Adrenal gland (tissue), 12 donors: ENCODE data around the gene PDLIM4. TPM values are rescaled to one million over a fixed set of nuclear protein-coding genes. Genes with fewer than 3 reads are reported as not detected.

Experiments
- DNase-seq, 7 donors: peaks; one replicate each; pipeline ENCODE4 v3.0.0-alpha.2; 2019 to 2020
- H3K27ac ChIP-seq, 5 donors: fragments of 200-600 bp; sonication (generic) in 4 of 5; 1 replicate in 3 of 5; 2 replicates in 2 of 5; pipeline versions ENCODE4 v1.5.1 to v1.8.0; 2016 to 2020; ENCODE audit warnings: mild to moderate bottlenecking in 1 of 5
- H3K27me3 ChIP-seq: fragments of 200-600 bp; 2 replicates; pipeline ENCODE4 v1.8.0; 2021
- H3K36me3 ChIP-seq, 2 donors: fragments of 200-600 bp; replicated peaks in 1 of 2; 1 replicate in 1 of 2; 2 replicates in 1 of 2; pipeline versions ENCODE4 v1.5.1 to v1.8.0; 2018 to 2022
- H3K4me1 ChIP-seq, 2 donors: fragments of 200-600 bp; replicated peaks in 1 of 2; 1 replicate in 1 of 2; 2 replicates in 1 of 2; pipeline versions ENCODE4 v1.5.1 to v1.8.0; 2018 to 2021
- H3K4me3 ChIP-seq, 4 donors: fragments of 200-600 bp; sonication (generic) in 3 of 4; one replicate each; pipeline ENCODE4 v1.5.1; 2016 to 2018
- H3K9me3 ChIP-seq, 3 donors: fragments of 200-600 bp; sonication (generic) in 1 of 3; replicated peaks in 1 of 3; 1 replicate in 2 of 3; 2 replicates in 1 of 3; pipeline versions ENCODE4 v1.5.1 to v1.8.0; 2016 to 2021
- CTCF ChIP-seq, 6 experiments: fragments of 450-650 bp in 4 of 6; fragments of 200-600 bp in 2 of 6; sonication (generic) in 1 of 6; IDR thresholded peaks; 1 replicate in 5 of 6; 2 replicates in 1 of 6; pipeline versions ENCODE4 v1.5.1 to v1.8.0; 2016 to 2021; ENCODE audit warnings: antibody characterized with exemption in 6 of 6, mild to moderate bottlenecking in 2 of 6, moderate library complexity in 1 of 6
- POLR2A ChIP-seq, 2 donors: fragments of 450-650 bp; IDR thresholded peaks; one replicate each; pipeline ENCODE4 v1.6.1; 2017; ENCODE audit warnings: antibody characterized with exemption in 2 of 2, mild to moderate bottlenecking in 2 of 2, moderate library complexity in 1 of 2
- WGBS, 4 donors: extraction: QIAGEN DNeasy Blood & Tissue Kit in 2 of 4; methylation state at CpG; one replicate each; pipeline versions ENCODE4 v1.1.5 to v1.1.7; 2013 to 2017; 5-methylcytosine and 5-hydroxymethylcytosine counted together
- intact Hi-C, 2 donors: fragments of 100-400 bp; cut with DNase I; formaldehyde crosslinking; loops; one replicate each; pipeline versions ENCODE4 v1.14.1 to v1.15.0; 2022 to 2023
- polyA plus RNA-seq, 3 donors: library from polyadenylated mRNA; stranded (reverse); fragments of 200-250 nt in 2 of 3; fragments of 350-450 nt in 1 of 3; fragmentation: Illumina TruSeq in 1 of 3; extraction: RNeasy Lipid Tissue Mini Kit (QIAGEN cat#74804) in 1 of 3; gene quantifications; one replicate each; pipeline ENCODE4 v1.2.3, GENCODE V29; 2013 to 2014
- total RNA-seq, 9 donors: library from RNA; depleted of rRNA in 4 of 9; stranded (reverse); fragments of >200 nt in 4 of 9; fragments of 120-200 nt in 1 of 9; fragmentation: NEBNext Ultra II Directional in 1 of 9; extraction: Animal tissue kit (Norgen Biotek cat#: 25700) in 1 of 9; gene quantifications; one replicate each; pipeline versions ENCODE4 v1.1.0 to v1.2.4, GENCODE V29; 2013 to 2023
- donor health status: healthy with polysubstance abuse.
- donor health status: Bipolar disorder and iron deficiency.
- donor health status: DM: yes; HTN: yes; CAD: no.
- donor health status: DM: no; HTN: no; CAD: no.
- donor health status: DM: no; HTN: no; CAD: no.
- donor health status: DM: yes; HTN: yes; CAD: no.

Gene PDLIM4
- total and polyA plus RNA-seq, 12 donors, result 0.87 to 20.2 (median 4.3) TPM

- intact Hi-C loops, result no loop called here
- peak overlapping the region in 2 of 5 donors; percentile 81 to 82 for H3K27ac ChIP-seq
- peak in 3 of 7 donors; percentile 13 to 55 (median 21) for DNase-seq
Observed at GRCh38 chr5:132226516-132227234, 30.8 kb upstream of the PDLIM4 start.

GRCh38 chr5:132227235-132227484, 30.3 kb upstream of the PDLIM4 start:
- peak overlapping the region in 2 of 4 donors; percentile 66 to 67 for H3K4me3 ChIP-seq
- no peaks in the 10 kb centered on the region for H3K9me3 ChIP-seq
- H3K27me3 ChIP-seq, result no peaks in the 10 kb centered on the region
- intact Hi-C loops, result no loop called here
- no peak for DNase-seq
- no peaks in the 10 kb centered on the region for H3K36me3 ChIP-seq
- TF ChIP-seq POLR2A (IDR thresholded peaks at IDR 0.05) (no peak), CTCF (IDR thresholded peaks at IDR 0.05) (no peak)
- 0 to 10% (median 0%) methylated on average over 1 to 13 of the region's 13 CpGs for WGBS, 4 donors
- H3K4me1 ChIP-seq, result peaks cover 0 to 20% of the 10 kb centered on the region in 2 donors
- peak overlapping the region in 3 of 5 donors; percentile 70 to 82 (median 81) for H3K27ac ChIP-seq

More at GRCh38 chr5:132226516-132227234, 30.8 kb upstream of the PDLIM4 start:
- Histone ChIP-seq H3K4me1 (peaks cover 0 to 25% of the 10 kb centered on the region in 2 donors), H3K4me3 (peak overlapping the region in 2 of 4 donors; percentile 66 to 67), H3K27me3 (no peaks in the 10 kb centered on the region), H3K9me3 (no peaks in the 10 kb centered on the region), H3K36me3 (no peaks in the 10 kb centered on the region)
- TF ChIP-seq CTCF (IDR thresholded peaks at IDR 0.05), result no peak
- no peak for TF ChIP-seq POLR2A (IDR thresholded peaks at IDR 0.05)
- 64 to 78% (median 70%) methylated on average over 21 to 23 of the region's 23 CpGs for WGBS, 4 donors

DNA sequence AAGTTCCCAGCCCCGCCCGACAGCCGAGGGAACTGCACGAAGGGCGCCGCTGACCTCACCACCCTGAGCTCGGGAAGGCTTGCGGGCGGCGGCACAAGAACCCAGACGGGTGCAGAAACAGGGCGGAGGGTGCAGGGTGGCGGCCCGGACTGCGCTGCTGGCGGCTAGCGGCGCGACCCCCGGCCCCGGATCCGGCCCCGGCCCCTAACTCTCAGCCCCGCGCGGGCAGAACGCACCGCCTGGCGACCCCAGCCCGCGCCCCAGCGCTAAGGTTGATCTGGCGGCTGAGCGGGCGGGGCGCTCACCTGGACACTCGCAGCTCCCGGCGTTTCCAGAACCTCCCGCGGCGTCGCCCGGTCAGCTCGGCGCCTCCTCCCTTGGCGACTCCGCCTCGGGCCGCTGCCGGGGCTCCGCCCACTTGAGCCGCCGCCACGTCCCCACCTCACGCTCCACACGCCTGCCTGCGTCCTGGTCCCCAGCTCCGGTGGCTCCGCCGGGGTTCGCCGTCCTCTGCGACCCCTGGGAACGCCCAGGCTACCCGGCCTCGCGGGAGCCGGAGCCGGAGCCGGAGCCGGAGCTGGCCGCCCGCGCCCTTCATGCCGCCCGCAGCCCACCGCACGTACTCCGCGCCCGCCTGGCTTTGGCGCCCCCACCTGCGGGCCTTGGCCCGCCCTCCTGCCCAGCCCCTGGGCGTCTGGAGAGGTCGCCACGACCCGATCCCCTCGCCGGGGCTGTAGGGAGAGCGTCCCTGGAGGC, 29.8 kb upstream of the PDLIM4 start, which contains the start of gene P4HA2:
Gene P4HA2, minus strand, starts transcription at position 369 of the 756 bp plus-strand sequence. CDS start 9,227 bp downstream, outside the sequence.
- peak within 1 kb of the TSS in 3 of 5 donors; percentile 70 to 82 (median 81) for H3K27ac ChIP-seq
- peak; percentile 65 to 88 (median 76) for DNase-seq
- H3K27me3 ChIP-seq, result no peaks in the 10 kb centered on the region
- intact Hi-C loops, result no loop called here
- peak within 1 kb of the TSS in 3 of 4 donors; percentile 36 to 67 (median 66) for H3K4me3 ChIP-seq
- WGBS, 4 donors, result 0 to 1% (median 0%) methylated on average over 17 to 91 of the region's 92 CpGs; no CpG with 5 or more reads in 1 of the 4 donors
- TF ChIP-seq POLR2A (IDR thresholded peaks at IDR 0.05), result peak in 1 of 2 donors; percentile 27
- peak in 4 of 6 experiments; percentile 27 to 45 (median 32) for TF ChIP-seq CTCF (IDR thresholded peaks at IDR 0.05)
- H3K9me3 ChIP-seq, result no peaks in the 10 kb centered on the region
- no peaks in the 10 kb centered on the region for H3K36me3 ChIP-seq
- peaks cover 0 to 20% of the 10 kb centered on the region in 2 donors for H3K4me1 ChIP-seq
